H54 (cell line): ENCODE data around the gene TSPOAP1.

ENCODE experiments used
- DNase-seq: peaks from one replicate; pipeline ENCODE4 v3.0.0; 2011; ENCODE audit warnings: low spot score, mixed read lengths; ENCODE audit not compliant: insufficient read length
- FAIRE-seq: peaks from 3 replicates; lab custom pipeline; 2011; peaks lifted over from hg19 to GRCh38; lab: Jason Lieb, UNC
- POLR2A ChIP-seq: IDR thresholded peaks from 2 replicates; pipeline ENCODE4 v1.6.1; 2011; ENCODE audit warnings: low read depth, mild to moderate bottlenecking, low read length

TSPOAP1 gene

GRCh38 chr17:58284613-58285421 is 43.8 kb downstream of the TSPOAP1 start:
- no peak for TF ChIP-seq POLR2A
- DNase-seq (no peak), FAIRE-seq (no peak)

- DNase-seq (no peak), FAIRE-seq (no peak)
- no peak for TF ChIP-seq POLR2A
Measured at GRCh38 chr17:58283674-58284612, 44.7 kb downstream of the TSPOAP1 start.

- TF ChIP-seq POLR2A: no peak
- DNase-seq (no peak), FAIRE-seq (no peak)
Measured at GRCh38 chr17:58282442-58282841, 46.2 kb downstream of the TSPOAP1 start.

GRCh38 chr17:58281511-58282011 is 47.0 kb downstream of the TSPOAP1 start:
- DNase-seq: no peak

DNA sequence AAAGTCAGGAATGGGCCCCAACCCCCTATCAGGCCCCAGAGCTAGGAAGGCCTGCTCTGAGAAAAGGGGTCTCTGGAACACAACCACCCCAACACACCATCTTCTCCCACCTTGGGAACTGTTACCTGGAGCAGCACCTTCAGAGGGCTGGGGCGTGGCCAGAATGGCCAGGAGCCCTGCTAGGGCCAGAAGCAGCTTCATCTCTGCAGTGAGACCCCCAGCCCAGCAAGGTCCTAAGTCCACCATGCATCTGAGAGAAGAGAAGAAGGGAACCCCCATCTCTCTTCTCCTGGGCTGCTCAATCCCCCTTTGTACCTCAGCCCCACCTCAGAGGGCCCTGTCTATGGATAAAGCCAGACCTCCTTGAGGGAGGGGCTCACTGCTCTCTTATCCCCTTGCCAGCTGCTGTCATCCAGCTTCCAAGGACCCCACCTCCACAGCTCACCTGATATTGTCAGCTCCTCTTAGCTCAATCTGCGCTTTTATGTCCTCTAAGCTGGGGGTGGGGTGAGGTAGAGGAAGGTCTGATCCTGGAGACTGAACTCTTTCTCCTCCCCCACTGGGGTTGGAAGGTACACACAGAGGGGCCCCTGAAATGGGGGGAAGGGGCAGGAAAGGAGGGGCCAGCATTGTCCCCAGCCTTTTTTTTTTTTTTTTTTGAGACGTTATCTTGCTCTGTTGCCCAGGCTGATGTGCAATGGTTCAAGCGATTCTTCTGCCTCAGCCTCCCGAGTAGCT is 47.9 kb downstream of the TSPOAP1 start, which contains the start of gene MPO:
Gene MPO, minus strand, starts transcription at position 456 of the 738 bp plus-strand sequence. Its CDS starts 177 bp downstream, at position 279.
- TF ChIP-seq POLR2A: no peak

More at GRCh38 chr17:58281511-58282011, 47.0 kb downstream of the TSPOAP1 start:
- no peak for FAIRE-seq
- TF ChIP-seq POLR2A: no peak

GRCh38 chr17:58279736-58280479 is 48.7 kb downstream of the TSPOAP1 start:
- no peak for FAIRE-seq
- no peak for TF ChIP-seq POLR2A
- DNase-seq: no peak

More for the DNA sequence above, 47.9 kb downstream of the TSPOAP1 start, which contains the start of gene MPO:
- no peak for DNase-seq
- FAIRE-seq: no peak

GRCh38 chr17:58279016-58279711 is 49.4 kb downstream of the TSPOAP1 start:
- no peak for TF ChIP-seq POLR2A
- DNase-seq: no peak
- no peak for FAIRE-seq

DNA sequence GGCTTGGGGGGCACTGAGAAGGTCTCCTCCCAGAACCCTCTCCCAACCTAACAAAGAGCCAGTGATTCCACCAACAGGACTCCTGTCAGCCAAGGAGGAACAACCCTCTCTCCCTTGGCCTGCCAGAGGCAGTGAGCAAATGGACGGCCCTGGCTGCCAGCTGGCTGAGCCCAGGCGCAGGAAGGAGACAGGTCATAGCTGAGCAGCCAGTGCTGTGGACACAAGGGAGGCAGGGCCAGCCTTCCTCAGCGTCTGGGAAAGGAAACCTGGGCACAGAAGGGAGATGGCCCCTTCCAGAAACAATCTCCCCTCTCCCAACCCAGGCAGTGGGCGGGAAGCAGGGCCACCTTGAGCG is 50.0 kb downstream of the TSPOAP1 start:
- FAIRE-seq (no peak), DNase-seq (no peak)
- no peak for TF ChIP-seq POLR2A

DNA sequence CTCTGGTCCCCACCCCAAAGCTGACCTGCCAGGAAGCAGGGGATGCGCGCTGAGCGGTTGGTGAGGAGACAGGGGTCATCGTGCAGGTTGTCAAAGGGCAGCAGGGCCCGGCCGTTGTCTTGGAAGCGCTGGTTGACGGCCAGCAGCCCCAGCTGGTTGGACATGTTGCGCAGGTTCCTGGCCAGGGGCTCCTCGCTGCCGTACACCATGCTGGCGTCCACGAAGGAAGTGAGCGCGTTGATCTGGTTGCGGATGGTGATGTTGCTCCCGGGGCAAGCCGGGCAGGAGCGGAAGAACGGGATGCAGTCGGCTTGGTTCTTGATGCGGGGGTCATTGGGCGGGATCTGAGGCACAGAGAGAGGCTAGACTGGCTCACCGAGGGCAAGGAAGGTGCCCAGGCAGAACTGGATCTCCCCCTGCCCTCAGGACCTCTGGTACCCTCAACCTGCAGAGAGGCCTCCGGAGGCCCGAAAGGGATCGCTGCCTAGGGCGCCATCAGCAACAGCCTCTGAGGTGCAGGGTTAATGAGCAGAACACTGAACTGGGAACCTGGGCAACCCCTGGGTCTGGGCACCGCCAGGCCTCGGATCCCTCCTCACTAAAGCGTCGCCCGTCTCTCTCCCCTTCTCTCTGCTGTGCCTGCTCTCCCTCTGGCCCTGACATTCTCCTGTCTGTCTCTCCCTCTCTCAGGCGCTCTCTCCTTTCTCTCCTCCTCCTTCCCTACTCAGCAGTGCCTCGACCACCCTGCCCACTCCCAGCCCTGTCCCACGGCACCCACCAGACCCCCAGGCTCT is 50.6 kb downstream of the TSPOAP1 start:
- FAIRE-seq: no peak
- DNase-seq: no peak
- TF ChIP-seq POLR2A: no peak

- no peak for FAIRE-seq
- DNase-seq: no peak
Measured at GRCh38 chr17:58277107-58277801, 51.3 kb downstream of the TSPOAP1 start.

DNA sequence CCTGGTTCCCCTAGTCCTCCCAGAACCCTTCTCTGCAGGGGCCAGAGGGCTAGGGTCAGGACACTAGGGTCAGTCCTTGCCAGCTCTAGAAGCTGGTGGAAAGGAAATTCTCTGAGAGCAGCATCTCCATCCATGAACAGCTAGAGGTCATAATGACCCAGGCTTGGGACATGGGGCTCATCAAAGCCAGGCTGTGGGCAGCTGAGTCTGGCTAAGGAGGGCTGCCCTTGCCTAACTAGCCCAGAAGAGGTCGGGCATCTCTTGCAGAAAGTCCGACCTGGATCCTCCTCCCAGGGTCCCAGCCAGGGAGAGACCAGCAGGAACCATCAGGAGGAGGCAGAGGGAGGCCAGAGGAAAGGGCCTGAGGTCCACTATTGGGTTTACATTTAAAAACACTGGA is 52.2 kb downstream of the TSPOAP1 start:
- DNase-seq (no peak), FAIRE-seq (no peak)
- no peak for TF ChIP-seq POLR2A

More at GRCh38 chr17:58277107-58277801, 51.3 kb downstream of the TSPOAP1 start:
- TF ChIP-seq POLR2A: no peak

- DNase-seq: no peak
- no peak for TF ChIP-seq POLR2A
- FAIRE-seq: no peak
Measured at GRCh38 chr17:58275417-58275816, 53.2 kb downstream of the TSPOAP1 start.
